Measurements from ENCODE around the gene UBAP1.
"Not testable (repeated sequence)": the region's sequence is repeated elsewhere in the genome, so short reads cannot be mapped to it uniquely, and the experiment has no call there.

The UBAP1 gene

DNA sequence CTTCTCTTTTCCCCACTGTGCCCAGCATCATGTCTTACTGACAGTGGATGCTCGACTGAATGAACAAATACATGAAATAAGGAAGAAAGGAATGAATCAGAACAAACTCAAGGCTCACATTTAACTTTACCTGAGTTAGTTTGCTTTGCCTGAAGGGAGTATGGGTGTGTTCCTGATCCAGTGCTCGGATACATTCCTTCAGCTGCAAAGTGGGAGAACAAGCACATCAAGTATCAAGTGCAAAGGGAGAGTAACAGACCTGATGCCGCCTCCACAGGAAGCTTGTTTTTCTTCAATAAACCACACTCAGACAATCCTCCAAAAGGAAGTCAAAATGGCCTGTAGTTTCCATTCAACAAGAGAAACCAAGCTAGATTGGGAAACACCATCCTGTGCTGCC, 84.1 kb downstream of the UBAP1 start:
- DNase-seq (ENCODE audit: low read depth) = no peak

DNA sequence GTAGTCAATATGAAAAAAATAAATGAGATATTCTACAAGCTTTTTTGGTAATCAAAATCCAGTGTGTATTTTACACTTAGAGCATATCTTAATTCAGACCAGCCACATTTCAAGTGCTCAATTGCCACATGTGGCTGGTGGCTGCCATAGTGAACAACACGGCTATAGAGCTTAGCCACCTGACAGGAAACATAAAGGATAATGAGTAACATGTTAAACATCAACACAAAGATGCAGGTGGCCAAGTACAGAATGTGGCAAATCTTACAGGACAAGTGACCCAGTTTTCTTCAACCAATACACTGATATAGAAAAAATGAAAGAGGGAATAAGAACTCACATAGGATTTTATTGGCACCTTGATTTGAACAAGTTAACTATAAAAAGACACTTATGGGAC, 88.8 kb downstream of the UBAP1 start:
- no peak for DNase-seq (ENCODE audit: low read depth)

- DNase-seq (ENCODE audit: low read depth) = no peak
Measured at GRCh38 chr9:34271265-34272006, 92.6 kb downstream of the UBAP1 start.

DNA sequence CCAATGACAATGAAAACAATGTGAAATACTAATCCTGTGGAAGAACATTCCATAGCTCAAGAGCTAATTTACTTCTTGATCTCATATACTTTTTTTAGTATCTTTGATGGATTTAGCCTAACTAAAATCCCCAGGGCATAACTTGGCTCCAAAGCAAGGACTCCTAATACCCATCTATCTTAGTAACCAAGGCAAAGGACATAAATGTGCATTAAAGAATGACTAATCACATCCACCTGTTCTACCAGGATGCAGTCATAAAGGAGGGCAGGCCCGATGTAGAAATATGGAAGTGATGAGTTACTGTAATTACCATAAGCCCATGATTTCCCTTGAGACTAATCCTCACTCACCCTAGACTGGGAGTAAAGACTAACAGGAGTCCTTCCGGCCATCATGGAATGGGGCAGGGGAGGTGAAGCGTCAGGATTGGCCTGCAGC, 93.3 kb downstream of the UBAP1 start:
- DNase-seq (ENCODE audit: low read depth) = no peak

DNA sequence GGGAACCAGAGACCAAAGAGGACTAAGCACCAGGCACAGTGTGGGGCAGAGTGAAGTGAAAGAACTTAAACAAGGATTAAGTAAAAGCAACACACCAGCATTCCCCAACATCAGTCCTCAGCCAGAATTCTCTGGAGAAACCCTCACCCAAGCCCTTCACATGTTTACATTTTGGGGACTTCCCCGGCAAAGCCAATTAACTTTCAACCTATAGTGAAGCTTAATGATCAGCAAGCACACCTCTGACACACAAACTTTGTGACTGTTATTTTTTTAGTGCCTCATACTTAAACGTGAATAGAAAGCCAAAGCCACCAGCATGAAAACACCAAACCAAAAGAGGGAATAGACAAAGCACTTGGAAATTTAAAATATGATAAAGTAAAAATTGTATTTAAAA, 94.7 kb downstream of the UBAP1 start:
- DNase-seq (ENCODE audit: low read depth) = not testable (repeated sequence)

GRCh38 chr9:34275811-34276210, 97.0 kb downstream of the UBAP1 start:
- no peak for DNase-seq (ENCODE audit: low read depth)

GRCh38 chr9:34276772-34277171, 97.9 kb downstream of the UBAP1 start:
- DNase-seq (ENCODE audit: low read depth) = no peak

- no peak for DNase-seq (ENCODE audit: low read depth)
Measured at GRCh38 chr9:34279411-34279810, 100.6 kb downstream of the UBAP1 start.

- no peak for DNase-seq (ENCODE audit: low read depth)
Measured at GRCh38 chr9:34282096-34282495, 103.3 kb downstream of the UBAP1 start.

DNA sequence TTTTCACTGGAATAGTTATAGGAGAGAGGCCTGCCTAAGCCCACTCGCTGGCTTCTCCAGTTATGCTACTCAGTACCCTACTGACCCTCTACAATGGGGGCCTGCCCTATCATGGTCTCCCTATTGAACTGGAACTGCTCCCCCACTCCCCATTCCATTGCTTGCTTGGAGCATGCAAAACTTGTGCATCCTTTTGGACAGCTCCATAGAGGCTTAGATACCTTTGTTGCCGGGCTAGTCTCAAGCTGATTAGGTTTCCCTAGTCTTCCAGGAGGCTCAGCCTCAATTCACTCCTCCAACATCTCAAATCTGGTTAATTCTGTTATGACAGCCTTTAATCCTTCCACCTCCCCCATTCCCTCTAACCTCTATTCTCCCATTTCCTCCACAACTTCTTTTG, 110.3 kb downstream of the UBAP1 start:
- DNase-seq (ENCODE audit: low read depth) = no peak

DNA sequence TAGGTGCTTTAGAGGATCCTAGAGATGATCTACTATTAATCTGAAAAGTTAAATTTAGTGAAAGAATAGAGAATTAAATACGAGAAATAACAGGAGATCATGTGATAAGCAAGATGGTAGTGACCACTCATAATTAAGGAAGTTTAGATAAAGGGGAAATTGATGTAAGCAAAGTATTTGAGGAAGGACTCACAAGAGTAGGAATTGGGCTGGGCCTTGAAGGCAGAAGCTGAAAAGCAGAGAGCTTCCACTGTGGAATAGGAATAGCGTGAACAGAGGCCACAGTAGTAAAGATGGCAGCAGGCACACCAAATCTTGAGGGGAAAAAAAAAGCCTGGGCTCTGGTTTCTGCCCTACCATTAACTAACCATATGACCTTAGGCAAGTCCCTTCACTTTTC, 112.2 kb downstream of the UBAP1 start:
- no peak for DNase-seq (ENCODE audit: low read depth)

DNA sequence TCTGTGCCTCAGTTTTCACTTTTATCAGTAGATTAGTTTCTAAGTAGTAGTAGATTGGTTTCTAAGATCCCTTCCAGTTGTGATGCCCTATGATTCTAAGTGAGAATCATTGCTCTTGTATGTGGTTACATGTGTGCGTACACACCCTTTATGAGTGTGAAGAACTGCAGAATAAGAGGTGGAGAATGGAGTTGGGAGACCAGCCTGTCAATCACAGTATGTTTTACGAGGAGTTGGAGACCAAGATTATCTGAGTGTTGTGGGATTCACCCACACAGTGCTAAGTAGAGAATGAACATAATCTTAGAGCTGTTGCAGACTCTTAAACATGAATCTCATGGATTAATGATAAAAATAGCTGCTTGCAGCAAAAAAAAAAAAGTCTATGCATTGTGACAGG, 112.6 kb downstream of the UBAP1 start:
- DNase-seq (ENCODE audit: low read depth) = no peak

GRCh38 chr9:34292552-34292951, 113.7 kb downstream of the UBAP1 start:
- no peak for DNase-seq (ENCODE audit: low read depth)

GRCh38 chr9:34301064-34301463, 122.2 kb downstream of the UBAP1 start:
- not testable (repeated sequence) for DNase-seq (ENCODE audit: low read depth)

Measured in T-helper 22 cell (primary cell).